Measurements from ENCODE around the gene SLC1A4. TPM values are rescaled to one million over a fixed set of nuclear protein-coding genes. Genes with fewer than 3 reads are reported as not detected.

The SLC1A4 gene
- total and polyA plus RNA-seq, 3 experiments from 2014 or later: 1.9 to 21.3 (median 21.2) TPM

DNA sequence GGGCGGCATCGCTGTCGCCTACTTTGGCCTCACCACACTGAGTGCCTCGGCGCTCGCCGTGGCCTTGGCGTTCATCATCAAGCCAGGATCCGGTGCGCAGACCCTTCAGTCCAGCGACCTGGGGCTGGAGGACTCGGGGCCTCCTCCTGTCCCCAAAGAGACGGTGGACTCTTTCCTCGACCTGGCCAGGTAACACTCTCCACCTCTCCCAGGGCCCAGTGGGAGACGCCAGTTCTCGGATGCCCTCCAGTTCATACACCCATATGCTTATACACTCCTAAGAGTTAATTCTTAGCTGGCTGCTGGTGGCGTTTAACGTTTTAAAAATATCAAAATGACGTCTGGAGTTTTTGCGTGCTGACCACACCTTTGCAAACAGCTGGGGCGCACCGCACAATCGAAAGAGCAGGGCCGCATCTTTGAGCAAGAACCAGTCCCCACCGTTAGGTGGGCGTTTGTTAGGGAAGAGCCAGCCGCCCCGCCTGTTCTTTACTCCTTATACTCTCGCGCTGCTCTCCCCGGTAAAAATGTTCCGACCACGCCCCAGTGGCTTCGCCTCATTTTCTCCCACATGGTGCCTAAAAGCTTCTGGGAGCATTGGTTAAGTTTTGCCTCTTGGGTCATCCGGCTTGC is 899 bp downstream of the SLC1A4 start:
- no peaks in the 10 kb centered on the region for H3K27me3 ChIP-seq (ENCODE audit: insufficient read depth, low read length, poor library complexity, severe bottlenecking)
- ChIA-PET CTCF (interaction anchor here (0.9 to 1.9 kb wide), 6 partner anchors 10 to 179 kb away, joined by 3 to 6 read pairs (median 4); no protein-coding TSS in a partner anchor), POLR2A (interaction anchor here (1.0 kb wide), 1 partner anchor 238 kb away, joined by 3 read pairs; the partner anchor contains the start of gene ACTR2)
- peaks cover 8% of the 10 kb centered on the region for H3K4me1 ChIP-seq (ENCODE audit: insufficient read depth, low read length)
- Mint-ChIP-seq H3K4me3 (peak overlapping the region; percentile 83 to 88 (median 85)), H3K27me3 (peaks cover 0 to 3% of the 10 kb centered on the region in 2 donors), H3K4me1 (peaks cover 20 to 48% (median 36%) of the 10 kb centered on the region in 3 donors), H3K9me3 (no peaks in the 10 kb centered on the region), H3K36me3 (peaks cover 0 to 5% (median 2%) of the 10 kb centered on the region in 3 donors), H3K27ac (peak overlapping the region; percentile 38 to 84 (median 70))
- no peak for DNase-seq
- H3K36me3 ChIP-seq (ENCODE audit: insufficient read depth, low read length): no peaks in the 10 kb centered on the region
- peak overlapping the region; percentile 69 for H3K4me3 ChIP-seq (ENCODE audit: low read length)
- no peak overlapping the region for H3K27ac ChIP-seq (ENCODE audit: low read depth, low read length)
- no peaks in the 10 kb centered on the region for H3K9me3 ChIP-seq (ENCODE audit: low read length)

GRCh38 chr2:64990876-64991275 is 1.7 kb downstream of the SLC1A4 start:
- peaks cover 0 to 5% (median 2%) of the 10 kb centered on the region in 3 donors for H3K36me3 Mint-ChIP-seq
- CTCF ChIA-PET: interaction anchor here (1.1 to 1.9 kb wide), 2 partner anchors 11 to 73 kb away, joined by 4 to 6 read pairs; no protein-coding TSS in a partner anchor
- peak overlapping the region in 2 of 8 donors; percentile 64 to 76 for H3K27ac Mint-ChIP-seq
- Histone ChIP-seq H3K4me1 (ENCODE audit: insufficient read depth, low read length) (peaks cover 8% of the 10 kb centered on the region), H3K4me3 (ENCODE audit: low read length) (no peak overlapping the region), H3K27me3 (ENCODE audit: insufficient read depth, low read length, poor library complexity, severe bottlenecking) (no peaks in the 10 kb centered on the region), H3K27ac (ENCODE audit: low read depth, low read length) (no peak overlapping the region), H3K36me3 (ENCODE audit: insufficient read depth, low read length) (no peaks in the 10 kb centered on the region), H3K9me3 (ENCODE audit: low read length) (no peaks in the 10 kb centered on the region)
- POLR2A ChIA-PET: interaction anchor here (0.6 to 0.8 kb wide), 3 partner anchors 18 to 661 kb away, joined by 3 to 4 read pairs (median 4); no protein-coding TSS in a partner anchor
- H3K4me1 Mint-ChIP-seq: peaks cover 20 to 43% (median 36%) of the 10 kb centered on the region in 3 donors
- peak overlapping the region; percentile 83 to 88 (median 85) for H3K4me3 Mint-ChIP-seq
- no peaks in the 10 kb centered on the region for H3K9me3 Mint-ChIP-seq
- no peak for DNase-seq
- H3K27me3 Mint-ChIP-seq: peaks cover 0 to 3% of the 10 kb centered on the region in 2 donors

DNA sequence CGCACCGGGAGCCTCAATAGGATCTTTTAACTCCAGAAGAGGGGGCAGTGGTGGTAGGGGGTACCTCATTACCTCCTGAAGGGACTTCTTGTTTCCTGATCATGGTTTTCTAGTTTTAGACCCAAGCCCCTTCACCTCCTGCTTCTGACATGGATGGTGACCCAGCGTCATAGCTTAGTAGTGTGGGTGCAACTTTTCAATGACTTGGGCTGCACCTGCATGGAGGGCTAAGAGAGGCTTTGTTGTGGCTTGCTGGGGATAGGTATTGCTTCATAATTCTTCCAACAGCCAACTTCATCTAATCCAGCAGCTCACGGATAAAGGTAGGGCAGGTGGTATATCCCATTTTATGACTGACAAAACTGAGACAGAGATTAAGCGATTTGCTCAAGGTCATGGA is 3.0 kb downstream of the SLC1A4 start:
- no peak overlapping the region for H3K27ac ChIP-seq (ENCODE audit: low read depth, low read length)

GRCh38 chr2:64992990-64993389 is 3.8 kb downstream of the SLC1A4 start:
- no peak overlapping the region for H3K4me3 ChIP-seq (ENCODE audit: low read length)
- Mint-ChIP-seq H3K27me3 (peaks cover 0 to 3% of the 10 kb centered on the region in 2 donors), H3K4me3 (peak overlapping the region in 1 of 7 donors; percentile 24), H3K4me1 (peaks cover 12 to 26% (median 24%) of the 10 kb centered on the region in 3 donors), H3K36me3 (peaks cover 0 to 5% (median 3%) of the 10 kb centered on the region in 3 donors), H3K9me3 (no peaks in the 10 kb centered on the region), H3K27ac (no peak overlapping the region)
- no peak for DNase-seq
- H3K9me3 ChIP-seq (ENCODE audit: low read length): no peaks in the 10 kb centered on the region
- ChIA-PET POLR2A (no interaction called here), CTCF (interaction anchor here (0.9 kb wide), 1 partner anchor 47 kb away, joined by 3 read pairs; no protein-coding TSS in a partner anchor)
- H3K27me3 ChIP-seq (ENCODE audit: insufficient read depth, low read length, poor library complexity, severe bottlenecking): no peaks in the 10 kb centered on the region
- peaks cover 8% of the 10 kb centered on the region for H3K4me1 ChIP-seq (ENCODE audit: insufficient read depth, low read length)
- H3K27ac ChIP-seq (ENCODE audit: low read depth, low read length): no peak overlapping the region
- no peaks in the 10 kb centered on the region for H3K36me3 ChIP-seq (ENCODE audit: insufficient read depth, low read length)

More for the DNA sequence above, 3.0 kb downstream of the SLC1A4 start:
- Histone ChIP-seq H3K4me1 (ENCODE audit: insufficient read depth, low read length) (peaks cover 8% of the 10 kb centered on the region), H3K36me3 (ENCODE audit: insufficient read depth, low read length) (no peaks in the 10 kb centered on the region), H3K9me3 (ENCODE audit: low read length) (no peaks in the 10 kb centered on the region), H3K27me3 (ENCODE audit: insufficient read depth, low read length, poor library complexity, severe bottlenecking) (no peaks in the 10 kb centered on the region), H3K4me3 (ENCODE audit: low read length) (no peak overlapping the region)
- ChIA-PET CTCF (interaction anchor here (1.3 to 1.9 kb wide), 2 partner anchors 11 to 74 kb away, joined by 3 to 6 read pairs; no protein-coding TSS in a partner anchor), POLR2A (no interaction called here)
- H3K27ac Mint-ChIP-seq: no peak overlapping the region
- DNase-seq: no peak
- H3K9me3 Mint-ChIP-seq: no peaks in the 10 kb centered on the region
- peak overlapping the region in 1 of 7 donors; percentile 24 for H3K4me3 Mint-ChIP-seq
- peaks cover 15 to 34% (median 29%) of the 10 kb centered on the region in 3 donors for H3K4me1 Mint-ChIP-seq
- H3K36me3 Mint-ChIP-seq: peaks cover 0 to 5% (median 3%) of the 10 kb centered on the region in 3 donors
- peaks cover 0 to 3% of the 10 kb centered on the region in 2 donors for H3K27me3 Mint-ChIP-seq

DNA sequence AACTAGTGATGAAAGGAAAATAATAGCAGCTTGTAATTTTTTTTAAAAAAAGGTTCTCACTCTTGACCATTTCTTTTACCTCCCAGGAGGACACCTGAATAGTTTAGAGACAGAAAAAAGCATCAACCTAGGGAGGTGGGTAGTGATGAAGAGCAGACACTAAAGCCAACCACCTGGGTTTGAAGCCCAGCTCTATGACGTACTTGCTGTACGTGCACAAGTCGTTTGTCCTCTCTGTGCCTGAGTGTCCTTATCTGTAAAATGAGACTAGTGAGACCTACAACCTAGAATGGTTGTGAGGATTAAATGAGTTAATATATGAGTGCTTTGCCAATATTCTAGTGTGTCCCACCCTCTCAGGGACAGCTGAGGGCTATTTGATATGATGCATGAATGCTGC is 5.8 kb downstream of the SLC1A4 start:
- Mint-ChIP-seq H3K27ac (no peak overlapping the region), H3K4me1 (peaks cover 7 to 19% (median 19%) of the 10 kb centered on the region in 3 donors), H3K4me3 (no peak overlapping the region), H3K9me3 (no peaks in the 10 kb centered on the region), H3K36me3 (peaks cover 0 to 3% (median 1%) of the 10 kb centered on the region in 3 donors), H3K27me3 (peaks cover 0 to 3% of the 10 kb centered on the region in 2 donors)
- Histone ChIP-seq H3K4me1 (ENCODE audit: insufficient read depth, low read length) (peaks cover 6% of the 10 kb centered on the region), H3K36me3 (ENCODE audit: insufficient read depth, low read length) (no peaks in the 10 kb centered on the region), H3K4me3 (ENCODE audit: low read length) (no peak overlapping the region), H3K27ac (ENCODE audit: low read depth, low read length) (no peak overlapping the region), H3K27me3 (ENCODE audit: insufficient read depth, low read length, poor library complexity, severe bottlenecking) (no peaks in the 10 kb centered on the region), H3K9me3 (ENCODE audit: low read length) (no peaks in the 10 kb centered on the region)
- DNase-seq: no peak
- ChIA-PET POLR2A (interaction anchor here (0.5 kb wide), 1 partner anchor 16 kb away, joined by 4 read pairs; no protein-coding TSS in a partner anchor), CTCF (no interaction called here)

GRCh38 chr2:64996871-64997307 is 7.7 kb downstream of the SLC1A4 start:
- peaks cover 0 to 8% (median 6%) of the 10 kb centered on the region in 3 donors for H3K4me1 Mint-ChIP-seq
- no peak overlapping the region for H3K27ac Mint-ChIP-seq
- Histone ChIP-seq H3K9me3 (ENCODE audit: low read length) (no peaks in the 10 kb centered on the region), H3K27ac (ENCODE audit: low read depth, low read length) (no peak overlapping the region), H3K27me3 (ENCODE audit: insufficient read depth, low read length, poor library complexity, severe bottlenecking) (no peaks in the 10 kb centered on the region), H3K4me3 (ENCODE audit: low read length) (no peak overlapping the region), H3K36me3 (ENCODE audit: insufficient read depth, low read length) (no peaks in the 10 kb centered on the region), H3K4me1 (ENCODE audit: insufficient read depth, low read length) (no peaks in the 10 kb centered on the region)
- H3K27me3 Mint-ChIP-seq: no peaks in the 10 kb centered on the region
- no peak overlapping the region for H3K4me3 Mint-ChIP-seq
- CTCF ChIA-PET: interaction anchor here (1.2 kb wide), 1 partner anchor 15 kb away, joined by 3 read pairs; no protein-coding TSS in a partner anchor
- POLR2A ChIA-PET: no interaction called here
- peaks cover 0 to 3% (median 0%) of the 10 kb centered on the region in 3 donors for H3K36me3 Mint-ChIP-seq
- no peak for DNase-seq
- H3K9me3 Mint-ChIP-seq: no peaks in the 10 kb centered on the region

GRCh38 chr2:64998658-64999061 is 9.5 kb downstream of the SLC1A4 start:
- POLR2A ChIA-PET: no interaction called here
- Histone ChIP-seq H3K36me3 (ENCODE audit: insufficient read depth, low read length) (no peaks in the 10 kb centered on the region), H3K4me1 (ENCODE audit: insufficient read depth, low read length) (no peaks in the 10 kb centered on the region), H3K4me3 (ENCODE audit: low read length) (no peak overlapping the region), H3K27me3 (ENCODE audit: insufficient read depth, low read length, poor library complexity, severe bottlenecking) (no peaks in the 10 kb centered on the region), H3K9me3 (ENCODE audit: low read length) (no peaks in the 10 kb centered on the region), H3K27ac (ENCODE audit: low read depth, low read length) (no peak overlapping the region)
- Mint-ChIP-seq H3K4me1 (no peaks in the 10 kb centered on the region), H3K4me3 (no peak overlapping the region), H3K27ac (no peak overlapping the region), H3K36me3 (peaks cover 0 to 3% (median 0%) of the 10 kb centered on the region in 3 donors), H3K9me3 (no peaks in the 10 kb centered on the region), H3K27me3 (no peaks in the 10 kb centered on the region)
- no peak for DNase-seq
- CTCF ChIA-PET: interaction anchor here (0.6 kb wide), 1 partner anchor 161 kb away, joined by 4 read pairs; no protein-coding TSS in a partner anchor

DNA sequence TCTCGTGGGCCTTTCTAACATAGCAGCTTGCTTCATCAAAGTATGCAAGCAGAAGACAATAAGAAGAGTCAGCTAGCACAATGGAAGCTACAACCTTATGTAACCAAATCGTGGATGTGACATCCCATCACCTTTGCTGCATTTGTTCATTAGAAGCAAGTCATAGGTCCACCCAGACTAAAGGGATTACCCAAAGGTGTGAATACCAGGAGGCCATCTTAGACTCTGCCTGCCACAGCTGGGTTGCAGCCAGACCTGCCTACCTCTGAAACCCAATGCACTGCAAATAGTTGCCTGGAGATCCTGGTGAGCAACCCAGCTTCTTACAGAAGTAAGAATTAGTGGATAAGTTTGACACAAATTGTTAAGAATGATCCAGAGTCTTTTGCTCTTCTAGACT is 10.6 kb downstream of the SLC1A4 start:
- H3K27ac Mint-ChIP-seq: peak overlapping the region in 2 of 8 donors; percentile 17 to 22
- ChIA-PET CTCF (no interaction called here), POLR2A (no interaction called here)
- peaks cover 0 to 2% (median 0%) of the 10 kb centered on the region in 3 donors for H3K36me3 Mint-ChIP-seq
- Histone ChIP-seq H3K9me3 (ENCODE audit: low read length) (no peaks in the 10 kb centered on the region), H3K27me3 (ENCODE audit: insufficient read depth, low read length, poor library complexity, severe bottlenecking) (no peaks in the 10 kb centered on the region), H3K4me1 (ENCODE audit: insufficient read depth, low read length) (no peaks in the 10 kb centered on the region), H3K27ac (ENCODE audit: low read depth, low read length) (no peak overlapping the region), H3K36me3 (ENCODE audit: insufficient read depth, low read length) (no peaks in the 10 kb centered on the region), H3K4me3 (ENCODE audit: low read length) (no peak overlapping the region)
- H3K4me3 Mint-ChIP-seq: no peak overlapping the region
- H3K4me1 Mint-ChIP-seq: no peaks in the 10 kb centered on the region
- no peaks in the 10 kb centered on the region for H3K27me3 Mint-ChIP-seq
- no peak for DNase-seq
- H3K9me3 Mint-ChIP-seq: no peaks in the 10 kb centered on the region
